Upper lobe of left lung (tissue), 4 donors: ENCODE measurements around the gene GPC5.

Experiments used
- CTCF ChIP-seq, 6 experiments: fragments of 450-650 bp in 4 of 6; fragments of 200-600 bp in 2 of 6; sonication (generic) in 2 of 6; IDR thresholded peaks; one replicate each; pipeline ENCODE4 v1.5.1; 2016 to 2019; ENCODE audit warnings: antibody characterized with exemption in 6 of 6
- EP300 ChIP-seq, 4 donors: sonication (generic); formaldehyde crosslinking; IDR thresholded peaks; one replicate each; pipeline ENCODE4 v1.5.1; 2017; ENCODE audit warnings: antibody characterized with exemption in 4 of 4, control low read depth in 2 of 4
- POLR2A ChIP-seq, 4 donors: fragments of 450-650 bp; IDR thresholded peaks; one replicate each; pipeline ENCODE4 v1.5.1; 2016 to 2017; ENCODE audit warnings: antibody characterized with exemption in 4 of 4, mild to moderate bottlenecking in 2 of 4

GRCh38 chr13:91729859-91730258, 331.4 kb downstream of the GPC5 start:
- no peak for TF ChIP-seq POLR2A (IDR thresholded peaks at IDR 0.05)
- no peak for TF ChIP-seq CTCF (IDR thresholded peaks at IDR 0.05)
- TF ChIP-seq EP300 (IDR thresholded peaks at IDR 0.05), result no peak
